ENCODE results near the gene GNL2.
"Not testable (repeated sequence)": the region's sequence is repeated elsewhere in the genome, so short reads cannot be mapped to it uniquely, and the experiment has no call there.

Gene GNL2

DNA sequence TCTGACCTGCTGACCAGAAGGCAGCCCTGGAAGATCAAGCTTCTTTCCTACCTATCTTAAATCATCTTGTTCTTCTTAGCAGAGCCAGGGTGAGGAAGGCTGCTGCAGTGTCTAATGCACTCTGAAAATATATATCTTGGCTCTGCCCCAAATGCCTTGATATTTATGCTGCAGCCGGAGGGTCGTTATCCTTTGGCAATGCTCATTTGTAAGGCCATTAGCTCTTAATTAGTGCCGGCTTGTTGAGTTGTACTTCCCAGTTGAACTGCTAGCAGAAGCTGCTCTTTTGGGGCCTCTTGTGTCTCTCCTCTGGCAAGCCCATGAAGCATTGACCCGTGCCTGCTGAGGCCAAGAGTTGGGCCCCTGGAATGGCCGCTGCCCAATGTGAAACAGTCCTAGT lies 4.2 kb upstream of the GNL2 start:
- TF ChIP-seq, protein P1, sequence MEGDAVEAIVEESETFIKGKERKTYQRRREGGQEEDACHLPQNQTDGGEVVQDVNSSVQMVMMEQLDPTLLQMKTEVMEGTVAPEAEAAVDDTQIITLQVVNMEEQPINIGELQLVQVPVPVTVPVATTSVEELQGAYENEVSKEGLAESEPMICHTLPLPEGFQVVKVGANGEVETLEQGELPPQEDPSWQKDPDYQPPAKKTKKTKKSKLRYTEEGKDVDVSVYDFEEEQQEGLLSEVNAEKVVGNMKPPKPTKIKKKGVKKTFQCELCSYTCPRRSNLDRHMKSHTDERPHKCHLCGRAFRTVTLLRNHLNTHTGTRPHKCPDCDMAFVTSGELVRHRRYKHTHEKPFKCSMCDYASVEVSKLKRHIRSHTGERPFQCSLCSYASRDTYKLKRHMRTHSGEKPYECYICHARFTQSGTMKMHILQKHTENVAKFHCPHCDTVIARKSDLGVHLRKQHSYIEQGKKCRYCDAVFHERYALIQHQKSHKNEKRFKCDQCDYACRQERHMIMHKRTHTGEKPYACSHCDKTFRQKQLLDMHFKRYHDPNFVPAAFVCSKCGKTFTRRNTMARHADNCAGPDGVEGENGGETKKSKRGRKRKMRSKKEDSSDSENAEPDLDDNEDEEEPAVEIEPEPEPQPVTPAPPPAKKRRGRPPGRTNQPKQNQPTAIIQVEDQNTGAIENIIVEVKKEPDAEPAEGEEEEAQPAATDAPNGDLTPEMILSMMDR (IDR thresholded peaks at IDR 0.05; ENCODE audit: borderline replicate concordance, insufficient read depth, low read depth, low read length), result no peak
- H3K4me3 ChIP-seq (ENCODE audit: low read depth, low read length), result no peak overlapping the region

DNA sequence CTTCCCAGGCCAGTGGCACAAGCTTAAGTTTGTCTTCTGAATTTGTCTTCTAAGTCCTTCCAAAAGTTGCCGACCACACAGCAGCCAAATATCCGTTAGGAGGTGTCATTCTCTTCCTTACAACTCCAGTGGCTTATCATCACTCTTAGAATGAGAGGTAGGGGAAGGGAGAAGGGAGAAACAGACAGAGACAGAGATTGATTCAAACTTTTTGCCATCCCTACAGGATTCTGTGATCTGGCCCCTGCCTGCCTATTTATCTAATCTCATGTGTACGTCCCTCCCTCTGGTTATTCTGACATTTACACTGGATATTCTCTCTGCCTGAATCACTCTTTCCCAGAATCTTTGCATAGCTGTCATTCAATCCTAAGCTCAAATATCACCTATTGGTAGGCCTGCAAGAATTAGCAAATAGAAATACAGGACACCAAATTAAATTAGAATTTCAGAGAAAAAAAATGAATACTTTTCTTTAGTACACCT lies 488 bp upstream of the GNL2 start:
- TF ChIP-seq, protein P1 (IDR thresholded peaks at IDR 0.05; ENCODE audit: borderline replicate concordance, insufficient read depth, low read depth, low read length), result no peak
- peak overlapping the region; percentile 76 for H3K4me3 ChIP-seq (ENCODE audit: low read depth, low read length)

DNA sequence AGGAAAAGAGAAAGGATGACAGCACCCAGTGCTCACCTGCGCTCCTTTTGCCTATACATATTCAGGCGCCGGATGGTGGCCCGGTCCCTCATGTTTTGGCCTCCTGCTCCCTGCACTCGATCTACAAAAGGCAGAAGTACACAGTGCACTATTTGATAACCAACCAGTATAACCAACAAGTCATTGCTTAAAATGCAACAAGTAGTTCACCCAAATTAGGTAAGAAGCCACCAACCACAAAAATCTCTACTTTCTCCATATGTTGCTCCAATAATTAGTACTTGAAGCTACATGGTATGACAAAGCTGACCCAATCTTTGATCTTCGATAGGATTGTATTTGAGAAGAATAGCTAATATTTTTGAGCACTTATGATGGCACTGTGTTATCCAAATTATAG lies 2.0 kb downstream of the GNL2 start:
- TF ChIP-seq, protein P1 (IDR thresholded peaks at IDR 0.05; ENCODE audit: borderline replicate concordance, insufficient read depth, low read depth, low read length), result no peak
- no peak overlapping the region for H3K4me3 ChIP-seq (ENCODE audit: low read depth, low read length)

DNA sequence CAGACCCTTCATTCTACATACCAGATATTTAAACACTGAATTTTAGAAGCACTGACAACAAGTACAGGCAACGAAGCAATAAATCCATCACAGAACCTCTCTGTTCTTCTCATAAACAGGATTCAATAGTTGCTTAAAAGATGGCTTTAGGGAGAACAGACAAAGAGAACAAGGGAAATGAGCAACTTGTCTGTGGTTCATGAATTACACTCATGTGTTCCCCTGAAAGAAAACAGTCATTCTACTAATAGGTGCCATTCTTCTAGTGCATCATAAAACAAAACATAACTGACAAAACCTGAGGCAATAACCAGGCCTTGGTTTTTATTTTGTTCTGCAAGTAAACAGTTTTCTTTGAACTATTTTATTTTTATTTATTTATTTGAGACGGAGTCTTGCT lies 6.8 kb downstream of the GNL2 start:
- TF ChIP-seq, protein P1 (IDR thresholded peaks at IDR 0.05; ENCODE audit: borderline replicate concordance, insufficient read depth, low read depth, low read length), result no peak
- no peak overlapping the region for H3K4me3 ChIP-seq (ENCODE audit: low read depth, low read length)

DNA sequence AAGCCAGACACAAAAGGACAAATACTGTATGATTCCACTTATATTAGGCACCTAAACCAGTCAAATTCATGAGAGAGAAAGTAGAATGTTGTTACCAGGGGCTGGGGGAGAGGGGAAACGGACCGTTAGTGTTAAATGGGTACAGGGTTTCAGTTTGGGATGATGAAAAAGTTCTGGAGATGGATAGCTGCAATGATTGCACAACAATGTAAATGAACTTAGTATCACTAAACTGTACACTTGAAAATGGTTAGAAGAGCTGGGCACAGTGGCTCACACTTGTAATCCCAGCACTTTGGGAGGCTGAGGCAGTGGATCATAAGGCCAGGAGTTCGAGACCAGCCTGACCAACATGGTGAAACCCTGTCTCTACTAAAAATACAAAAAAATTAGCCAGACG lies 11.2 kb downstream of the GNL2 start:
- not testable (repeated sequence) for H3K4me3 ChIP-seq (ENCODE audit: low read depth, low read length)

DNA sequence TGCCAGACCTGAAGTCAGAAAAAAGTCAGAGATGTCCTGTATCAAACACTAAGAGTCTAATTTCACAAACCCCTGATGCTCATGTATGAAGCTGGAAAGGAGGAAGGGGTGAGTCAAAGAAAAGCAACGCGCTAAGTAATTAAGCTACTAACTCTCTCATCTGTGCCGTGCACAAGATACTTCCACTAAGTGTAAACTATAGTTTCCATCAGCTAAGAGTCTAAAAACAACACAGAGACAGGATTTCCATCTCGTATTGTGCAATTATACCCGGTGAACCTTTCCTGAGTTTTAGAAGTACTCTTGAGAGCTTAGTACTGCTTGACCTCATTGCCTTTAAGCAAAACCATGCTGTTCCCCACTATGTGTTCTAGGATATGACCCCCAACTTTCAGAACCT lies 20.0 kb downstream of the GNL2 start:
- TF ChIP-seq, protein P1 (IDR thresholded peaks at IDR 0.05; ENCODE audit: borderline replicate concordance, insufficient read depth, low read depth, low read length), result no peak

DNA sequence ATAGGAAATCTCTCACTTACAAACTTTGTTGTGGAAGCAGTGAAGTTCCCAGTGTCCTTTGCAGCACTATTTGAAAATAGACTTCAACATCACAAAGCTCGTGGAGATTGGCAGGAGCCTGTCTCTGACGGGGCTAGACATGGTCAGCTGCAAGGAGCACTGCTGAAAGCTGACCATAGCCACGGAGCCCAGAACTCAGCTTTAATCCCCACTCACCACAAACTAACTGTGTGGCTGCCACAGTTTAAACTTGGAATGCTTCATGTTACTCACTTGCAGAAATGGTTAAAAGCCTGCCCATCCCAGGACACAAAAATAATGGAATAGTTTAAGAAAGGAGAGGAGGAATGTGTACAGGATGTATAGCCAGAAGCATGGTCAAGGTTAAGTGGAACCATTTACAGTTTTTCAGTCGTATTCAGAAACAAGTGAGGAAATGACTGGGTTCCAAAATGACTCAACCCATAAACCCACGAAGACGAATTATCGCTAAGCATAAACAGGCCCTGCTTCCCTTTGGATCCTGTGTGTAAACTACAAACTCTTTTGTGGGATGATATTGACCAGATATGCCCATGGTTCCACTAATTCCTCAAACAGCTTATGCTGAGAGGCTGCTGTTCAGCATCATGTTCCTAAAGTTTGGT lies 20.8 kb downstream of the GNL2 start:
- no peak overlapping the region for H3K4me3 ChIP-seq (ENCODE audit: low read depth, low read length)
- TF ChIP-seq, protein P1 (IDR thresholded peaks at IDR 0.05; ENCODE audit: borderline replicate concordance, insufficient read depth, low read depth, low read length), result no peak

More for the DNA sequence above, 20.0 kb downstream of the GNL2 start:
- H3K4me3 ChIP-seq (ENCODE audit: low read depth, low read length), result no peak overlapping the region
